CD4-positive, alpha-beta T cell treated with Interleukin-6 at 100 ng/mL for 8 hours (primary cell): Measurements from ENCODE around the gene PHEX.
A peak's percentile ranks its signal among the peaks of the same experiment; 100 is the strongest.

Source experiments
- DNase-seq: peaks from one replicate; pipeline ENCODE4 v3.0.0-alpha.2; 2020; ENCODE audit warnings: mixed read lengths, low spot score

Gene PHEX

GRCh38 chrX:22150371-22150770 is 118.2 kb downstream of the PHEX start:
- DNase-seq: no peak

GRCh38 chrX:22155126-22155525 is 123.0 kb downstream of the PHEX start:
- no peak for DNase-seq

GRCh38 chrX:22159071-22159470 is 126.9 kb downstream of the PHEX start:
- no peak for DNase-seq

GRCh38 chrX:22163326-22163725 is 131.2 kb downstream of the PHEX start:
- no peak for DNase-seq

GRCh38 chrX:22164770-22165388 is 132.8 kb downstream of the PHEX start:
- no peak for DNase-seq

- DNase-seq: no peak
Observed at GRCh38 chrX:22165732-22166457, 133.8 kb downstream of the PHEX start.

- no peak for DNase-seq
Observed at GRCh38 chrX:22171287-22172060, 139.3 kb downstream of the PHEX start.

- no peak for DNase-seq
Observed at GRCh38 chrX:22173966-22174365, 141.8 kb downstream of the PHEX start.

- no peak for DNase-seq
Observed at GRCh38 chrX:22177950-22178515, 145.9 kb downstream of the PHEX start.

GRCh38 chrX:22184096-22184495 is 152.0 kb downstream of the PHEX start:
- no peak for DNase-seq

GRCh38 chrX:22186165-22186564 is 154.0 kb downstream of the PHEX start:
- no peak for DNase-seq

- DNase-seq: peak; percentile 29
Observed at GRCh38 chrX:22192419-22193060, 160.4 kb downstream of the PHEX start.

GRCh38 chrX:22193851-22194659 is 161.9 kb downstream of the PHEX start:
- no peak for DNase-seq

- DNase-seq: no peak
Observed at GRCh38 chrX:22194660-22194945, 162.5 kb downstream of the PHEX start.

GRCh38 chrX:22196149-22196548 is 164.0 kb downstream of the PHEX start:
- DNase-seq: no peak

- no peak for DNase-seq
Observed at GRCh38 chrX:22202251-22202650, 170.1 kb downstream of the PHEX start.

GRCh38 chrX:22203186-22203585 is 171.1 kb downstream of the PHEX start:
- no peak for DNase-seq

- DNase-seq: no peak
Observed at GRCh38 chrX:22206781-22207180, 174.7 kb downstream of the PHEX start.

- DNase-seq: no peak
Observed at GRCh38 chrX:22220941-22221340, 188.8 kb downstream of the PHEX start.

GRCh38 chrX:22234380-22234779 is 202.3 kb downstream of the PHEX start:
- DNase-seq: no peak

- no peak for DNase-seq
Observed at GRCh38 chrX:22237479-22237878, 205.4 kb downstream of the PHEX start.

- no peak for DNase-seq
Observed at GRCh38 chrX:22246620-22247019, 214.5 kb downstream of the PHEX start.
